GM12878 (cell line): Measurements from ENCODE around the gene EFCAB3.
"Not testable (repeated sequence)": the region's sequence is repeated elsewhere in the genome, so short reads cannot be mapped to it uniquely, and the experiment has no call there.

Experiments used
- CBX5 ChIP-seq: sonication (generic); IDR thresholded peaks from 2 replicates; pipeline ENCODE4 v1.6.1; 2016; ENCODE audit warnings: low read depth, moderate library complexity, mild to moderate bottlenecking, inconsistent platforms
- CREB1 ChIP-seq: IDR thresholded peaks from 2 replicates; pipeline ENCODE4 v1.6.1; 2012; ENCODE audit warnings: low read depth, mild to moderate bottlenecking, inconsistent platforms
- CTCF ChIP-seq, 3 experiments: IDR thresholded peaks in 2 of 3; conservative IDR thresholded peaks in 1 of 3; 2 replicates each; pipeline ENCODE4 v1.5.1; 2011; ENCODE audit warnings: low read depth in 3 of 3, low read length in 3 of 3, mild to moderate bottlenecking in 3 of 3, control low read depth in 2 of 3, moderate library complexity in 2 of 3, inconsistent platforms in 1 of 3, mixed read lengths in 1 of 3; ENCODE audit not compliant: control insufficient read depth in 2 of 3, insufficient read depth in 1 of 3; ENCODE audit errors: extremely low read depth in 1 of 3
- EZH2 ChIP-seq: IDR thresholded peaks from 2 replicates; pipeline ENCODE4 v1.6.1; 2012; ENCODE audit warnings: low read depth, mild to moderate bottlenecking, control low read depth, inconsistent platforms, low read length, borderline replicate concordance; ENCODE audit not compliant: control insufficient read depth
- GABPA ChIP-seq: IDR thresholded peaks from 2 replicates; pipeline ENCODE4 v1.6.1; 2014; ENCODE audit warnings: antibody characterized with exemption, low read depth, mild to moderate bottlenecking, inconsistent platforms
- JUND ChIP-seq: IDR thresholded peaks from 2 replicates; pipeline ENCODE4 v1.6.1; 2012; ENCODE audit warnings: low read depth, mild to moderate bottlenecking, low read length, improper control_type of control experiment, moderate library complexity
- KDM1A ChIP-seq: fragments of 200-600 bp; sonication (generic); IDR thresholded peaks from 2 replicates; pipeline ENCODE4 v1.6.1; 2016; ENCODE audit warnings: borderline replicate concordance
- POLR2AphosphoS2 ChIP-seq: IDR thresholded peaks from 2 replicates; pipeline ENCODE4 v1.6.1; 2011; ENCODE audit warnings: low read depth, mild to moderate bottlenecking, low read length, improper control_type of control experiment, moderate library complexity
- USF2 ChIP-seq: IDR thresholded peaks from 2 replicates; pipeline ENCODE4 v1.6.1; 2011; ENCODE audit warnings: low read depth, low read length, improper control_type of control experiment, borderline replicate concordance

GRCh38 chr17:62465271-62465670 lies 84.9 kb downstream of the EFCAB3 start:
- not testable (repeated sequence) for TF ChIP-seq CTCF (IDR thresholded peaks at IDR 0.05 in 2 of 3, conservative IDR thresholded peaks at IDR 0.05 in 1 of 3; ENCODE audit: control insufficient read depth in 2 of 3, extremely low read depth in 1 of 3, insufficient read depth in 1 of 3, low read depth in 3 of 3, low read length in 3 of 3); EZH2; POLR2AphosphoS2; CREB1; USF2; CBX5; JUND; KDM1A; GABPA
